ENCODE measurements around the gene TXLNB.
"Not testable (repeated sequence)": the region's sequence is repeated elsewhere in the genome, so short reads cannot be mapped to it uniquely, and the experiment has no call there.

The TXLNB gene

GRCh38 chr6:139308936-139309603, 17.3 kb upstream of the TXLNB start:
- no peak for DNase-seq

- no peak for DNase-seq
These were observed 16.6 kb upstream of the TXLNB start for GRCh38 chr6:139308286-139308916.

GRCh38 chr6:139306291-139306981, 14.6 kb upstream of the TXLNB start:
- no peak for DNase-seq

GRCh38 chr6:139303185-139303584, 11.4 kb upstream of the TXLNB start:
- no peak for DNase-seq

- no peak for DNase-seq
These were observed 6.1 kb upstream of the TXLNB start for GRCh38 chr6:139297921-139298320.

- no peak for DNase-seq
These were observed 5.1 kb upstream of the TXLNB start for GRCh38 chr6:139296927-139297326.

GRCh38 chr6:139295901-139296300, 4.1 kb upstream of the TXLNB start:
- no peak for DNase-seq

GRCh38 chr6:139294090-139294489, 2.3 kb upstream of the TXLNB start:
- no peak for DNase-seq

GRCh38 chr6:139293230-139293629, 1.4 kb upstream of the TXLNB start:
- not testable (repeated sequence) for DNase-seq

- peak in 2 of 5 experiments; percentile 66 to 96 for DNase-seq
These were observed 949 bp downstream of the TXLNB start for GRCh38 chr6:139290787-139291311.

- DNase-seq: no peak
These were observed 2.6 kb downstream of the TXLNB start for GRCh38 chr6:139289233-139289632.

- DNase-seq: no peak
These were observed 3.2 kb downstream of the TXLNB start for GRCh38 chr6:139288496-139289040.

GRCh38 chr6:139287868-139288267, 3.9 kb downstream of the TXLNB start:
- DNase-seq: peak in 1 of 5 experiments; percentile 11

- DNase-seq: not testable (repeated sequence)
These were observed 5.4 kb downstream of the TXLNB start for GRCh38 chr6:139286438-139286837.

GRCh38 chr6:139285590-139285989, 6.2 kb downstream of the TXLNB start:
- DNase-seq: no peak

GRCh38 chr6:139284789-139285188, 7.0 kb downstream of the TXLNB start:
- no peak for DNase-seq

GRCh38 chr6:139282684-139283083, 9.1 kb downstream of the TXLNB start:
- no peak for DNase-seq

- DNase-seq: no peak
These were observed 13.6 kb downstream of the TXLNB start for GRCh38 chr6:139278190-139278589.

- DNase-seq: no peak
These were observed 14.2 kb downstream of the TXLNB start for GRCh38 chr6:139277587-139277986.

GRCh38 chr6:139277161-139277560, 14.6 kb downstream of the TXLNB start:
- DNase-seq: no peak

GRCh38 chr6:139275279-139276055, 16.3 kb downstream of the TXLNB start:
- DNase-seq: no peak

- no peak for DNase-seq
These were observed 20.7 kb downstream of the TXLNB start for GRCh38 chr6:139271056-139271455.

- no peak for DNase-seq
These were observed 21.5 kb downstream of the TXLNB start for GRCh38 chr6:139270249-139270648.

All from T-helper 2 cell (primary cell).